Body of pancreas (tissue), 4 donors: ENCODE results near the gene ASCC1. TPM values are rescaled to one million over a fixed set of nuclear protein-coding genes. Genes with fewer than 3 reads are reported as not detected.

Experiments
- ATAC-seq: fragments of 150-250 bp; one replicate; pipeline ENCODE4 v1.9.1; 2016
- DNase-seq, 4 donors: peaks; one replicate each; pipeline ENCODE4 v3.0.0-alpha.2; 2019
- H3K27ac ChIP-seq, 4 donors: fragments of 200-600 bp; sonication (generic); 1 replicate in 3 of 4; 2 replicates in 1 of 4; pipeline versions ENCODE4 v1.5.1 to v1.6.1; 2016 to 2019; ENCODE audit warnings: mild to moderate bottlenecking in 1 of 4, mixed read lengths in 1 of 4, moderate library complexity in 1 of 4
- H3K27me3 ChIP-seq, 2 donors: fragments of 200-600 bp; sonication (generic); one replicate each; pipeline ENCODE4 v1.6.0; 2016; ENCODE audit warnings: mild to moderate bottlenecking in 1 of 2
- H3K36me3 ChIP-seq, 2 donors: fragments of 200-600 bp; sonication (generic); replicated peaks in 1 of 2; 2 replicates each; pipeline ENCODE4 v1.5.1; 2016; ENCODE audit warnings: low read depth in 2 of 2; ENCODE audit not compliant: insufficient read depth in 1 of 2
- H3K4me1 ChIP-seq: fragments of 200-600 bp; sonication (generic); one replicate; pipeline ENCODE4 v1.6.0; 2016
- H3K4me3 ChIP-seq, 2 donors: fragments of 200-600 bp; sonication (generic); 1 replicate in 1 of 2; 2 replicates in 1 of 2; pipeline ENCODE4 v1.5.1; 2016 to 2019
- H3K9me3 ChIP-seq, 3 donors: fragments of 200-600 bp; sonication (generic); 1 replicate in 2 of 3; 2 replicates in 1 of 3; pipeline ENCODE4 v1.5.1; 2016
- POLR2A ChIP-seq, 3 donors: fragments of 450-650 bp; IDR thresholded peaks; one replicate each; pipeline ENCODE4 v1.6.1; 2016; ENCODE audit warnings: antibody characterized with exemption in 3 of 3, mild to moderate bottlenecking in 2 of 3
- WGBS, 2 donors: methylation state at CpG; one replicate each; pipeline ENCODE4 v1.1.5; 2017; 5-methylcytosine and 5-hydroxymethylcytosine counted together
- intact Hi-C: fragments of 100-400 bp; cut with DNase I; formaldehyde crosslinking; loops from one replicate; pipeline ENCODE4 v1.15.1; 2023
- total RNA-seq, 2 donors: library from RNA; depleted of rRNA; stranded (reverse); fragments of >200 nt; gene quantifications; one replicate each; pipeline ENCODE4 v1.1.0, GENCODE V29; 2016
- TF ChIP-seq, protein P1 (sequence below), 7 experiments: fragments of 450-650 bp in 4 of 7; fragments of 200-600 bp in 3 of 7; sonication (generic) in 3 of 7; IDR thresholded peaks; one replicate each; pipeline ENCODE4 v1.5.1; 2016 to 2019; ENCODE audit warnings: antibody characterized with exemption in 7 of 7

Gene ASCC1
- total RNA-seq, 2 donors from 2014 or later, result 16.1 to 17.1 TPM

DNA sequence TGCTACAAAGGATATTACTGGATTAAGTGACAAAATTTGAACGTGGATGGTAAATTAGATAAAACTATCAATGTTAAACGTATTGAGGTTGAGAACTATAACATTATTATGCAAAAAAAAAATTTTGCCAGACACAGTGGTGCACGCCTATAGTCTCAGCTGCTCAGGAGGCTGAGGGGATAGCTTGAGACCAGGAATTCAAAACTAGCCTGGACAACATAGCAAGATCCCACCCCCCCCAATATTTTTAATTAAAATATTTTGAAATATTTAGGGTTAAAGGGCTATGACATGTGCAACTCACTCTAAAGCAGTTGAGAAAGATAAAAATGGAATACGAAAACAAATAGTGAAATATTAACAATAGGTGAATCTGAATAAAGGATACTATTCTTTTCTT is 45.3 kb downstream of the ASCC1 start:
- no peaks in the 10 kb centered on the region for H3K4me1 ChIP-seq
- DNase-seq (no peak), ATAC-seq (no peak)
- no peaks in the 10 kb centered on the region for H3K36me3 ChIP-seq
- H3K4me3 ChIP-seq, result no peak overlapping the region
- intact Hi-C loops, result no loop called here
- no peak overlapping the region for H3K27ac ChIP-seq
- H3K9me3 ChIP-seq, result no peaks in the 10 kb centered on the region
- TF ChIP-seq, protein P1, sequence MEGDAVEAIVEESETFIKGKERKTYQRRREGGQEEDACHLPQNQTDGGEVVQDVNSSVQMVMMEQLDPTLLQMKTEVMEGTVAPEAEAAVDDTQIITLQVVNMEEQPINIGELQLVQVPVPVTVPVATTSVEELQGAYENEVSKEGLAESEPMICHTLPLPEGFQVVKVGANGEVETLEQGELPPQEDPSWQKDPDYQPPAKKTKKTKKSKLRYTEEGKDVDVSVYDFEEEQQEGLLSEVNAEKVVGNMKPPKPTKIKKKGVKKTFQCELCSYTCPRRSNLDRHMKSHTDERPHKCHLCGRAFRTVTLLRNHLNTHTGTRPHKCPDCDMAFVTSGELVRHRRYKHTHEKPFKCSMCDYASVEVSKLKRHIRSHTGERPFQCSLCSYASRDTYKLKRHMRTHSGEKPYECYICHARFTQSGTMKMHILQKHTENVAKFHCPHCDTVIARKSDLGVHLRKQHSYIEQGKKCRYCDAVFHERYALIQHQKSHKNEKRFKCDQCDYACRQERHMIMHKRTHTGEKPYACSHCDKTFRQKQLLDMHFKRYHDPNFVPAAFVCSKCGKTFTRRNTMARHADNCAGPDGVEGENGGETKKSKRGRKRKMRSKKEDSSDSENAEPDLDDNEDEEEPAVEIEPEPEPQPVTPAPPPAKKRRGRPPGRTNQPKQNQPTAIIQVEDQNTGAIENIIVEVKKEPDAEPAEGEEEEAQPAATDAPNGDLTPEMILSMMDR (IDR thresholded peaks at IDR 0.05), result no peak
- no peak for TF ChIP-seq POLR2A (IDR thresholded peaks at IDR 0.05)
- H3K27me3 ChIP-seq, result no peaks in the 10 kb centered on the region
- WGBS, 2 donors, result 82 to 86% methylated on average over 4 of the region's 4 CpGs

- WGBS, 2 donors, result 58 to 67% methylated on average over 4 of the region's 4 CpGs
- Histone ChIP-seq H3K4me1 (no peaks in the 10 kb centered on the region), H3K9me3 (no peaks in the 10 kb centered on the region), H3K27ac (no peak overlapping the region), H3K4me3 (no peak overlapping the region), H3K27me3 (no peaks in the 10 kb centered on the region), H3K36me3 (no peaks in the 10 kb centered on the region)
- TF ChIP-seq POLR2A (IDR thresholded peaks at IDR 0.05), result no peak
- TF ChIP-seq, protein P1 (IDR thresholded peaks at IDR 0.05), result no peak
- intact Hi-C loops, result no loop called here
- ATAC-seq, result no peak
- DNase-seq, result peak in 3 of 4 donors; percentile 22 to 27 (median 25)
Measured at GRCh38 chr10:72170263-72170662, 45.8 kb downstream of the ASCC1 start.

GRCh38 chr10:72167118-72167517 is 49.0 kb downstream of the ASCC1 start:
- no peak for DNase-seq
- H3K36me3 ChIP-seq, result no peaks in the 10 kb centered on the region
- ATAC-seq, result no peak
- H3K4me1 ChIP-seq, result no peaks in the 10 kb centered on the region
- no peaks in the 10 kb centered on the region for H3K27me3 ChIP-seq
- 91 to 94% methylated on average over 3 of the region's 3 CpGs for WGBS, 2 donors
- no peaks in the 10 kb centered on the region for H3K9me3 ChIP-seq
- no peak overlapping the region for H3K4me3 ChIP-seq
- intact Hi-C loops, result no loop called here
- TF ChIP-seq POLR2A (IDR thresholded peaks at IDR 0.05), result no peak
- TF ChIP-seq, protein P1 (IDR thresholded peaks at IDR 0.05), result no peak
- H3K27ac ChIP-seq, result no peak overlapping the region

- H3K27ac ChIP-seq, result no peak overlapping the region
- ATAC-seq (no peak), DNase-seq (no peak)
- intact Hi-C loops, result no loop called here
- no peaks in the 10 kb centered on the region for H3K36me3 ChIP-seq
- H3K4me3 ChIP-seq, result no peak overlapping the region
- H3K4me1 ChIP-seq, result no peaks in the 10 kb centered on the region
- no peaks in the 10 kb centered on the region for H3K9me3 ChIP-seq
- TF ChIP-seq, protein P1 (IDR thresholded peaks at IDR 0.05), result no peak
- TF ChIP-seq POLR2A (IDR thresholded peaks at IDR 0.05), result no peak
- no peaks in the 10 kb centered on the region for H3K27me3 ChIP-seq
- 81 to 97% methylated on average over 2 of the region's 2 CpGs for WGBS, 2 donors
Measured at GRCh38 chr10:72164617-72165016, 51.5 kb downstream of the ASCC1 start.

GRCh38 chr10:72162978-72163377 is 53.1 kb downstream of the ASCC1 start:
- intact Hi-C loops, result no loop called here
- H3K9me3 ChIP-seq, result no peaks in the 10 kb centered on the region
- TF ChIP-seq, protein P1 (IDR thresholded peaks at IDR 0.05), result no peak
- TF ChIP-seq POLR2A (IDR thresholded peaks at IDR 0.05), result no peak
- WGBS, 2 donors, result 81 to 93% methylated on average over 1 of the region's 1 CpG
- no peak overlapping the region for H3K4me3 ChIP-seq
- no peak overlapping the region for H3K27ac ChIP-seq
- no peaks in the 10 kb centered on the region for H3K27me3 ChIP-seq
- ATAC-seq (no peak), DNase-seq (no peak)
- H3K36me3 ChIP-seq, result no peaks in the 10 kb centered on the region
- H3K4me1 ChIP-seq, result no peaks in the 10 kb centered on the region
